HG03280 (cell line): ENCODE results near the gene RTL9.
"Not testable (repeated sequence)": the region's sequence is repeated elsewhere in the genome, so short reads cannot be mapped to it uniquely, and the experiment has no call there.

Experiments
- ATAC-seq: cut with Tn5 transposase; IDR thresholded peaks from one replicate; pipeline ENCODE4 v1.9.1; 2021; ENCODE audit warnings: mild to moderate bottlenecking, moderate library complexity; ENCODE audit not compliant: unreplicated experiment

RTL9 gene

GRCh38 chrX:110358548-110358947, at the start of gene RTL9:
Gene RTL9, plus strand, starts transcription at chrX:110358848. Its CDS starts 91,770 bp downstream, at chrX:110450618.
- ATAC-seq = no peak

GRCh38 chrX:110310000-110310790, 48.5 kb upstream of the RTL9 start:
- no peak for ATAC-seq

DNA sequence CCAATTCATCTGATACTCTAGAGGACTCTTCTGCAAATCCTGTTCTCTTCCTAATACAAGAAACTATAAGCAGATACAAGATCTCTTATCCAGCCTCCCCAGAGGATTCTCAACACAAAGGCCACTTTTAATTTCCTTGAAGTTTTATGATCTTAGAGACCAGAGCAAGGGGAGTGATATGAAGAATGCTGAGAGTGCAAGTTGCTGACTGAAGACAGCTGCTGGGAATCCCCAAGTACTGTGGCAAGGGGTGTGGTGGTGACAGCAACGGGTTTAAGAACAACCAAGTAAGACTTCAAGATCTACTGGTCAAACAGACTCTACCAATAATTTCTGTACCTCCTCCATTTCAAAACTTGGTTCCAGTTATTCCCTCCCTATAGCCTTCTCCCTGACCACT, 47.8 kb upstream of the RTL9 start:
- peak; percentile 85 for ATAC-seq

DNA sequence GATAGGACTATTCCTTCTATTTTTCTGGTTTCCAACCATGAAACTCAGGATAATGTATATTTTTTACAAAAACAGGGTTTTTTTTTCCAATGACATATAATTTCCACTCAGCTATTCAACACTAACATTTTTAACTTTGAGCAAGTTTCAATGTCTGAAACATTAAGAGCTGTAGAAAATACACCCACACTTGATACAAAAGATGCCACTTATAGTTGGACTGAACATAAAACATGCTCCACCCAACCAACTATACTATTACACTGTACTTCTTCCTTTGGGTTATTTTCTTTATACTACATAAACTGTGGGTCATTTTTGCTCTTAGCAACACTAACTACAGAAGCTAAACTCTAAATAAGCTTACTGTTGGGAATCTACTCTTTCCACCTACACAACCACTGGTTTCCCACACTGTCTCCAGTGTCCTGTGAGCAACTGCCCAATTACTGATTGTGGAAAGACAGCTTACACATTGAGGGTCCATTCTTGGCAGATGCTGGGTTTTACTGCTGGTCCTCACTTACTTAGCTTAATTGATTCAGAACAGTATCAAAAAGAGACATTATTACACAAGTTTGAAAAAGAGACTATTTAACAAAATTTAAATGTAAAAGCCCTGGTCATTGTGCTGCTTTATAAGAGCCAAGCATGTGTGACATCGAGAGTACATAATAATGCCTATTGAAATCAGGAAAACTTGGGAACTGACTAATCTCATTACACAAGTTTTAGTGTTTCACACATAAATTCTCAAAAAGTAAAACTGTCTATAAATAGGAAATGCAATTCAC, 47.0 kb upstream of the RTL9 start:
- no peak for ATAC-seq

GRCh38 chrX:110315551-110315950, 43.1 kb upstream of the RTL9 start:
- no peak for ATAC-seq

DNA sequence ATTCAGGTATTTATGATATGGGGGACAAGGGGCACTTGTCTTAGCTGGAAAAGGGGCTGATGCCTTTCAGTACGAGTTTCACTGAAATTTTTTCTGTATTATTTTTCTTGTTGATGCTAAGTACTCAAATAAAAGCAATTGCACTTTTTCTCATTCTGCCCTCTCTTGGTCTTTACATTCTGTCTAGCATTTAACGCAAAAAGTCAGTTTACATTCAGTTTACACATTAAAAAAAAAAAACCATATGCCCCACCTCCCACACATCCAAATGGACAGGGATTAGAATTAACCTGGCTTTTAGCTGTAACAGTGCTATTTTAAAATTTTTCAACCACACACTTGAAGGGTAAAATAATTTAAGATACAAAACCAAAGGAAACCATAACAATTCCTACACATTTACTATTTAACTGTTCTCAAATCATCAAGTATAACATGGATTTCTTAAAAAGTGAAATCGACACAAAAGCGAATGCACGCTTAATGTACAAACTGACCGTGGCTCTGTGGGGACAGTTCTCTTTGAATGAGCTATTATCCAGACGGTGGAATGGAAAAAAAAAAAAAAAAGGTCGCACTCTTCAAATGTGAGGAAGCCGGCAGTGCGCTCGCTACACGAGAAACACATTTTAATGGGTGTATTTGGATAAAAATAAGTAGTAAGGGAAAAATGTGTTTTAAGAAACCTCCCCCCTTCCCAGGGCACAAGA, 42.1 kb upstream of the RTL9 start:
- ATAC-seq = no peak

- ATAC-seq = peak; percentile 29
Observed at GRCh38 chrX:110317061-110317819, 41.4 kb upstream of the RTL9 start.

- ATAC-seq = peak; percentile 78
Observed at GRCh38 chrX:110317820-110318663, 40.6 kb upstream of the RTL9 start, which contains the start of gene AMMECR1. Gene AMMECR1, minus strand, starts transcription at chrX:110318085. Its CDS starts 14 bp downstream, at chrX:110318071.

- peak; percentile 21 for ATAC-seq
Observed at GRCh38 chrX:110318664-110318968, 40.0 kb upstream of the RTL9 start.

DNA sequence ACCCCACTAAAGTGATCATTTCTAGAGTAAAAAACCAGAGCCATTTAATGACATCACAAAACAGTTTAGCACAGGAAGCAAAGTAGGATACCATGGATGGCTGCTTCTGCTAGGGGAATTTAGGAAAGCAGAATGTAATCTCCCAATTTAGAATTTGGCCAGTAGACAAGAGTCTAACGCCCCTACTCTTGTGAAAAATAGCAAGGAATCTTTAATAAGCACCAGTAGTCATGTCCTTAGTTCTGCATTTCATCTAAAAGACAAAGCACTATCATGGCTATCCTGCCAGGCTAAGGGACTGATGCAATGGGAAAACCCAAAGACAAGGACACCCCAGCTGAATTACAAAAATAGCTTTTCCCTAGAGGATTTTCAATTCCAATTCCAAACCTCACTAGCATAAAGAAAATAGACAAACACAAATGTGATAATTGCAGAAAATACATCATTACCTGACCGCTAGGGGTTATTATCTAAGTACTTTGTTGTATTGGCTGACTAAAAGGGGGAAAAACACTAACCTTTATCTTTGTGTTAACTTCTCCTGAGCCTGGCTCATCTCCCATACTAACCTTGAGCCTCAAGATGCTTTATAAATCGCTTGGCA, 38.2 kb upstream of the RTL9 start:
- ATAC-seq = no peak

- ATAC-seq = no peak
Observed at GRCh38 chrX:110321081-110321480, 37.6 kb upstream of the RTL9 start.

- ATAC-seq = no peak
Observed at GRCh38 chrX:110321670-110322069, 37.0 kb upstream of the RTL9 start.

GRCh38 chrX:110322603-110323002, 36.0 kb upstream of the RTL9 start:
- no peak for ATAC-seq

GRCh38 chrX:110326712-110327111, 31.9 kb upstream of the RTL9 start:
- ATAC-seq = no peak

DNA sequence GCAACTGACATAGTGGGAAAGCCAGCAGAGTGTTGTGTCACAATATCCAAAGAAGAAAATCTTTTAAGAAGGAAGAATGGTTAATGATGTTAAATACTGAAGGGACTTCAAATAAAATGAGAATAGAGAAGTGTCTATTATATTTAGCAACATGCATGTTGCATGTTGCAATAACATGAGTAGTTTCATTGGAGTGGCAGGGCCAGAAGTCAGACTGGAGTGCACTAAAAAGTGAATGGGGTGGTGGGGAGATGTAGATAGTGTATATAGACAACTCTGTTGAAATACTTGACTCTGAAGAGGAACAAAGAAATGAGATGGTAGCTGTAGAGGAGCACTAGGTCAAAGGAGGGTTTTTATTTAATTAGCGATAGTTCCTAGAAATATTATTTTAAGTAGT, 31.3 kb upstream of the RTL9 start:
- ATAC-seq = no peak

DNA sequence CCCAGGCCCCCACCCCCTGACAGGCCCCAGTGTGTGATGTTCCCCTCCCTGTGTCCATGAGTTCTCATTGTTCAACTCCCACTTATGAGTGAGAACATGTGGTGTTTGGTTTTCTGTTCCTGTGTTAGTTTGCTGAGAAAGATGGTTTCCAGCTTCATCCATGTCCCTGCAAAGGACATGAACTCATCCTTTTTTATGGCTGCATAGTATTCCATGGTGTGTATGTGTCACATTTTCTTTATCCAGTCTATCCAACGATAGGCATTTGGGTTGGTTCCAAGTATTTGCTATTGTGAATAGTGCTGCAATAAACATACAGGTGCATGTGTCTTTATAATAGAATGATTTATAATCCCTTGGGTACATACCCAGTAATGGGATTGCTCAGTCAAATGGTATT, 30.0 kb upstream of the RTL9 start:
- ATAC-seq = not testable (repeated sequence)

DNA sequence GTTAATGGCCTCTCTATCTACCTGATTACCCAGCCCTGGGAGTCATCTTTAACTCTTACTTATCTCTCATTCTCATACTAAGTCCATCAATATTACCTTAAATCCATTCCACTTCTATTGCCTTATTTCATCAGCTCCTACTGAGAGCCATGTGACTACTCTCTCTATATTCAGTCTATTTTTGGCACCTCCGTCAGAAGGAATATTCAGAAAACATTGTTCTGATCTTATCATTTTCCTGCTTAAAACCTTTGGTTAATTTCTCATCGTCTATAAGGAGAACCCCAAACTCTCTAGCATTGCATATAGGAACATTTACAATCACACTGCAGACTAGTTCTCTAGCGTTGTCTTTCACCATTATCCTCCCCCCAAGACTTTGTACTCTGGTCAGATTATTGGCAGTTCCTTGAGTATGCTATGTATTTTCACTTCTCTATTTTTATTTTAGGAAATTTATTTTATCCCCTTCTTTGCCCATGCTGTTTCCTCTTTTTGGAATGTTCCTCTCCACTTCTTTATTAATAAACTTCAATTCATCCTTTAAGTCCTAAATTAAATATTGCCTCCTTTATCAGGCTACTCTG, 27.1 kb upstream of the RTL9 start:
- no peak for ATAC-seq

- ATAC-seq = not testable (repeated sequence)
Observed at GRCh38 chrX:110333458-110333857, 25.2 kb upstream of the RTL9 start.

- no peak for ATAC-seq
Observed at GRCh38 chrX:110338935-110339334, 19.7 kb upstream of the RTL9 start.
